SK-N-SH treated with all-trans-retinoic acid at 6 μM for 48 hours (cell line): ENCODE measurements around the gene CCDC180.

Source experiments
- ATAC-seq: fragments of 200-7000 bp; cut with Tn5 transposase; 3 replicates; pipeline ENCODE4 v1.9.1; 2020; ENCODE audit warnings: mild to moderate bottlenecking, moderate library complexity
- ARNTL ChIP-seq: fragments of 450-650 bp; formaldehyde crosslinking; IDR thresholded peaks from 2 replicates; pipeline ENCODE4 v1.5.0; 2020; ENCODE audit warnings: low read depth, mild to moderate bottlenecking, moderate library complexity, borderline replicate concordance
- BACH2 ChIP-seq: fragments of 250-450 bp; sonication (Bioruptor Pico); IDR thresholded peaks from 2 replicates; pipeline ENCODE4 v1.9.0; 2021; ENCODE audit warnings: mild to moderate bottlenecking, borderline replicate concordance
- CREB5 ChIP-seq: fragments of 250-450 bp; sonication (Bioruptor Pico); IDR thresholded peaks from 2 replicates; pipeline ENCODE4 v1.5.1; 2020; ENCODE audit warnings: low read depth, mild to moderate bottlenecking, moderate library complexity
- CSRNP3 ChIP-seq: fragments of 250-450 bp; sonication (Bioruptor Pico); IDR thresholded peaks from 2 replicates; pipeline ENCODE4 v1.5.1; 2021; ENCODE audit warnings: mild to moderate bottlenecking, moderate library complexity
- ESRRG ChIP-seq: fragments of 250-450 bp; sonication (Bioruptor Pico); IDR thresholded peaks from 2 replicates; pipeline ENCODE4 v1.6.1; 2021; ENCODE audit warnings: mild to moderate bottlenecking
- OSR1 ChIP-seq: fragments of 250-450 bp; sonication (Bioruptor Pico); IDR thresholded peaks from 2 replicates; pipeline ENCODE4 v1.8.0; 2022; ENCODE audit warnings: moderate library complexity, mild to moderate bottlenecking, inconsistent platforms
- PATZ1 ChIP-seq: fragments of 250-450 bp; sonication (Bioruptor Pico); IDR thresholded peaks from 2 replicates; pipeline ENCODE4 v1.8.0; 2020; ENCODE audit warnings: mild to moderate bottlenecking, moderate library complexity, borderline replicate concordance
- POU6F1 ChIP-seq: fragments of 250-450 bp; sonication (Bioruptor Pico); IDR thresholded peaks from 2 replicates; pipeline ENCODE4 v1.8.0; 2021; ENCODE audit warnings: low read depth, mild to moderate bottlenecking, moderate library complexity, borderline replicate concordance
- PPARA ChIP-seq: fragments of 250-450 bp; sonication (Bioruptor Pico); IDR thresholded peaks from 2 replicates; pipeline ENCODE4 v1.5.0; 2020; ENCODE audit warnings: mild to moderate bottlenecking, borderline replicate concordance
- RARB ChIP-seq: fragments of 250-450 bp; sonication (Bioruptor Pico); IDR thresholded peaks from 2 replicates; pipeline ENCODE4 v1.8.0; 2021; ENCODE audit warnings: mild to moderate bottlenecking, moderate library complexity
- TCF4 ChIP-seq: fragments of 250-450 bp; sonication (Bioruptor Pico); IDR thresholded peaks from 2 replicates; pipeline ENCODE4 v1.8.0; 2021; ENCODE audit warnings: mild to moderate bottlenecking, moderate library complexity, borderline replicate concordance
- TOX ChIP-seq: fragments of 250-450 bp; sonication (Bioruptor Pico); IDR thresholded peaks from 2 replicates; pipeline ENCODE4 v1.8.0; 2021; ENCODE audit warnings: mild to moderate bottlenecking, moderate library complexity, borderline replicate concordance
- TSHZ2 ChIP-seq: fragments of 250-450 bp; sonication (Bioruptor Pico); IDR thresholded peaks from 2 replicates; pipeline ENCODE4 v1.5.0; 2020; ENCODE audit warnings: mild to moderate bottlenecking, moderate library complexity
- ZC3H10 ChIP-seq: fragments of 250-450 bp; sonication (Bioruptor Pico); IDR thresholded peaks from 2 replicates; pipeline ENCODE4 v1.5.1; 2021; ENCODE audit warnings: mild to moderate bottlenecking, moderate library complexity
- ZFP3 ChIP-seq: fragments of 250-450 bp; sonication (Bioruptor Pico); IDR thresholded peaks from 2 replicates; pipeline ENCODE4 v1.5.0; 2020; ENCODE audit warnings: mild to moderate bottlenecking, moderate library complexity
- ZFP30 ChIP-seq: fragments of 450-650 bp; formaldehyde crosslinking; IDR thresholded peaks from 2 replicates; pipeline ENCODE4 v1.5.0; 2022; ENCODE audit warnings: mild to moderate bottlenecking, moderate library complexity
- ZNF565 ChIP-seq: fragments of 450-650 bp; formaldehyde crosslinking; conservative IDR thresholded peaks from 2 replicates; pipeline ENCODE4 v1.5.0; 2020; ENCODE audit warnings: low read depth, mild to moderate bottlenecking, moderate library complexity
- ZNF70 ChIP-seq: fragments of 450-650 bp; formaldehyde crosslinking; IDR thresholded peaks from 2 replicates; pipeline ENCODE4 v1.5.0; 2020; ENCODE audit warnings: mild to moderate bottlenecking, moderate library complexity

CCDC180 gene

GRCh38 chr9:97313243-97313642 lies 5.8 kb downstream of the CCDC180 start (continued):
- TF ChIP-seq CSRNP3 (CRISPR knock-in tag) (no peak), ESRRG (CRISPR knock-in tag) (no peak), CREB5 (no peak), OSR1 (CRISPR knock-in tag) (no peak), TCF4 (CRISPR knock-in tag) (no peak), ZFP3 (no peak), ZNF565 (CRISPR knock-in tag) (no peak), RARB (CRISPR knock-in tag) (no peak), ZC3H10 (CRISPR knock-in tag) (no peak), PPARA (CRISPR knock-in tag) (no peak), POU6F1 (no peak)

GRCh38 chr9:97313746-97314145 lies 6.3 kb downstream of the CCDC180 start:
- TF ChIP-seq OSR1 (CRISPR knock-in tag): no peak
- no peak for TF ChIP-seq RARB (CRISPR knock-in tag)
- no peak for TF ChIP-seq TCF4 (CRISPR knock-in tag)

GRCh38 chr9:97314503-97314902 lies 7.0 kb downstream of the CCDC180 start:
- no peak for ATAC-seq
- no peak for TF ChIP-seq TOX (CRISPR knock-in tag)
- TF ChIP-seq ZNF70 (CRISPR knock-in tag): no peak
- no peak for TF ChIP-seq POU6F1
- no peak for TF ChIP-seq ARNTL (CRISPR knock-in tag)
- TF ChIP-seq TSHZ2 (CRISPR knock-in tag): no peak
- TF ChIP-seq ZFP30 (CRISPR knock-in tag): no peak
- TF ChIP-seq ZC3H10 (CRISPR knock-in tag): no peak
- TF ChIP-seq BACH2 (CRISPR knock-in tag): no peak
- no peak for TF ChIP-seq ZFP3
- TF ChIP-seq PPARA (CRISPR knock-in tag): no peak
- no peak for TF ChIP-seq PATZ1 (CRISPR knock-in tag)

More at GRCh38 chr9:97313746-97314145, 6.3 kb downstream of the CCDC180 start:
- no peak for ATAC-seq
